Measurements from ENCODE around the gene GRK7. TPM values are rescaled to one million over a fixed set of nuclear protein-coding genes. Genes with fewer than 3 reads are reported as not detected.
"Not testable (repeated sequence)": the region's sequence is repeated elsewhere in the genome, so short reads cannot be mapped to it uniquely, and the experiment has no call there.

Gene GRK7
- total and polyA plus RNA-seq, 8 donors = 0.05 TPM; not detected in 7

GRCh38 chr3:141788149-141788548 is 24.9 kb downstream of the GRK7 start:
- FAIRE-seq (no peak), DNase-seq (no peak), ATAC-seq (no peak)
- H3K4me3 ChIP-seq = no peak overlapping the region
- H3K27ac ChIP-seq = no peak overlapping the region
- no peaks in the 10 kb centered on the region for H3K9me3 ChIP-seq
- intact Hi-C loops (cut with DNase I) = no loop called here
- no peaks in the 10 kb centered on the region for H3K4me1 ChIP-seq
- H3K27me3 ChIP-seq = no peaks in the 10 kb centered on the region
- no peaks in the 10 kb centered on the region for H3K36me3 ChIP-seq
- TF ChIP-seq CTCF (IDR thresholded peaks at IDR 0.05) = no peak
- WGBS, 2 donors = 72 to 81% methylated on average over 4 of the region's 4 CpGs

- WGBS, 2 donors = 78 to 83% methylated on average over 5 of the region's 5 CpGs
- H3K27me3 ChIP-seq; H3K4me3 ChIP-seq; intact Hi-C loops (cut with DNase I); H3K27ac ChIP-seq; DNase-seq; H3K9me3 ChIP-seq; H3K4me1 ChIP-seq; ATAC-seq; FAIRE-seq; H3K36me3 ChIP-seq: not testable (repeated sequence)
Measured at GRCh38 chr3:141788750-141789149, 25.5 kb downstream of the GRK7 start.

- Histone ChIP-seq H3K4me1 (no peaks in the 10 kb centered on the region), H3K27me3 (no peaks in the 10 kb centered on the region), H3K9me3 (no peaks in the 10 kb centered on the region), H3K4me3 (no peak overlapping the region), H3K27ac (no peak overlapping the region), H3K36me3 (no peaks in the 10 kb centered on the region)
- ATAC-seq (no peak), FAIRE-seq (no peak), DNase-seq (no peak)
- intact Hi-C loops (cut with DNase I) = no loop called here
- TF ChIP-seq CTCF (IDR thresholded peaks at IDR 0.05) = no peak
- 81 to 87% methylated on average over 7 of the region's 7 CpGs for WGBS, 2 donors
Measured at GRCh38 chr3:141789281-141789680, 26.1 kb downstream of the GRK7 start.

GRCh38 chr3:141790171-141790570 is 27.0 kb downstream of the GRK7 start:
- FAIRE-seq (no peak), ATAC-seq (no peak), DNase-seq (no peak)
- intact Hi-C loops (cut with DNase I) = no loop called here
- Histone ChIP-seq H3K27me3 (no peaks in the 10 kb centered on the region), H3K4me1 (no peaks in the 10 kb centered on the region), H3K4me3 (no peak overlapping the region), H3K27ac (no peak overlapping the region), H3K9me3 (no peaks in the 10 kb centered on the region), H3K36me3 (no peaks in the 10 kb centered on the region)
- TF ChIP-seq CTCF (IDR thresholded peaks at IDR 0.05) = no peak
- WGBS, 2 donors = 84 to 89% methylated on average over 4 of the region's 4 CpGs

- H3K4me1 ChIP-seq = no peaks in the 10 kb centered on the region
- no peaks in the 10 kb centered on the region for H3K27me3 ChIP-seq
- no peaks in the 10 kb centered on the region for H3K9me3 ChIP-seq
- no peaks in the 10 kb centered on the region for H3K36me3 ChIP-seq
- ATAC-seq (no peak), FAIRE-seq (no peak), DNase-seq (no peak)
- H3K27ac ChIP-seq = no peak overlapping the region
- H3K4me3 ChIP-seq = no peak overlapping the region
- intact Hi-C loops (cut with DNase I) = no loop called here
- 96 to 100% methylated on average over 1 of the region's 1 CpG for WGBS, 2 donors
- no peak for TF ChIP-seq CTCF (IDR thresholded peaks at IDR 0.05)
Measured at GRCh38 chr3:141792495-141792894, 29.3 kb downstream of the GRK7 start.
